Measurements from ENCODE around the gene TBCC. TPM values are rescaled to one million over a fixed set of nuclear protein-coding genes. Genes with fewer than 3 reads are reported as not detected.
A peak's percentile ranks its signal among the peaks of the same experiment; 100 is the strongest.

The TBCC gene
- total RNA-seq, 1 donor from 2014 or later, result 35.2 TPM

GRCh38 chr6:42727087-42727611 is 18.8 kb downstream of the TBCC start:
- Mint-ChIP-seq H3K9me3 (ENCODE audit: unreplicated experiment) (no peaks in the 10 kb centered on the region), H3K4me1 (ENCODE audit: low read depth, unreplicated experiment) (no peaks in the 10 kb centered on the region), H3K36me3 (ENCODE audit: unreplicated experiment) (no peaks in the 10 kb centered on the region), H3K27me3 (ENCODE audit: unreplicated experiment) (peaks cover 4% of the 10 kb centered on the region), H3K4me3 (ENCODE audit: unreplicated experiment) (no peak overlapping the region), H3K27ac (ENCODE audit: unreplicated experiment) (no peak overlapping the region)
- no peak for DNase-seq
- TF ChIP-seq CTCF (IDR thresholded peaks at IDR 0.05; ENCODE audit: partially characterized antibody, unreplicated experiment), result no peak

- Mint-ChIP-seq H3K36me3 (ENCODE audit: unreplicated experiment) (no peaks in the 10 kb centered on the region), H3K4me1 (ENCODE audit: low read depth, unreplicated experiment) (no peaks in the 10 kb centered on the region), H3K27ac (ENCODE audit: unreplicated experiment) (no peak overlapping the region), H3K9me3 (ENCODE audit: unreplicated experiment) (no peaks in the 10 kb centered on the region), H3K27me3 (ENCODE audit: unreplicated experiment) (peaks cover 4% of the 10 kb centered on the region), H3K4me3 (ENCODE audit: unreplicated experiment) (no peak overlapping the region)
- TF ChIP-seq CTCF (IDR thresholded peaks at IDR 0.05; ENCODE audit: partially characterized antibody, unreplicated experiment), result peak; percentile 86
- DNase-seq, result peak; percentile 49
These were observed 19.3 kb downstream of the TBCC start for GRCh38 chr6:42726485-42727086.

GRCh38 chr6:42726026-42726425 is 19.9 kb downstream of the TBCC start:
- no peak overlapping the region for H3K4me3 Mint-ChIP-seq (ENCODE audit: unreplicated experiment)
- no peak for TF ChIP-seq CTCF (IDR thresholded peaks at IDR 0.05; ENCODE audit: partially characterized antibody, unreplicated experiment)
- H3K27ac Mint-ChIP-seq (ENCODE audit: unreplicated experiment), result no peak overlapping the region

GRCh38 chr6:42724825-42725224 is 21.1 kb downstream of the TBCC start:
- Mint-ChIP-seq H3K36me3 (ENCODE audit: unreplicated experiment) (no peaks in the 10 kb centered on the region), H3K4me3 (ENCODE audit: unreplicated experiment) (no peak overlapping the region), H3K4me1 (ENCODE audit: low read depth, unreplicated experiment) (no peaks in the 10 kb centered on the region), H3K27me3 (ENCODE audit: unreplicated experiment) (peaks cover 4% of the 10 kb centered on the region), H3K9me3 (ENCODE audit: unreplicated experiment) (no peaks in the 10 kb centered on the region), H3K27ac (ENCODE audit: unreplicated experiment) (no peak overlapping the region)
- no peak for DNase-seq
- TF ChIP-seq CTCF (IDR thresholded peaks at IDR 0.05; ENCODE audit: partially characterized antibody, unreplicated experiment), result no peak

More at GRCh38 chr6:42726026-42726425, 19.9 kb downstream of the TBCC start:
- peaks cover 4% of the 10 kb centered on the region for H3K27me3 Mint-ChIP-seq (ENCODE audit: unreplicated experiment)
- no peaks in the 10 kb centered on the region for H3K9me3 Mint-ChIP-seq (ENCODE audit: unreplicated experiment)
- no peaks in the 10 kb centered on the region for H3K36me3 Mint-ChIP-seq (ENCODE audit: unreplicated experiment)
- no peak for DNase-seq
- H3K4me1 Mint-ChIP-seq (ENCODE audit: low read depth, unreplicated experiment), result no peaks in the 10 kb centered on the region

GRCh38 chr6:42722497-42722896 is 23.4 kb downstream of the TBCC start, which contains the start of gene PRPH2:
TSS of gene PRPH2 (minus strand) at chr6:42722597. CDS start at chr6:42722334, 263 bp downstream.
- H3K9me3 Mint-ChIP-seq (ENCODE audit: unreplicated experiment), result no peaks in the 10 kb centered on the region
- no peak for TF ChIP-seq CTCF (IDR thresholded peaks at IDR 0.05; ENCODE audit: partially characterized antibody, unreplicated experiment)
- DNase-seq, result no peak
- no peaks in the 10 kb centered on the region for H3K4me1 Mint-ChIP-seq (ENCODE audit: low read depth, unreplicated experiment)
- H3K36me3 Mint-ChIP-seq (ENCODE audit: unreplicated experiment), result no peaks in the 10 kb centered on the region
- H3K27me3 Mint-ChIP-seq (ENCODE audit: unreplicated experiment), result peaks cover 4% of the 10 kb centered on the region
- H3K27ac Mint-ChIP-seq (ENCODE audit: unreplicated experiment), result no peak within 1 kb of the TSS
- no peak within 1 kb of the TSS for H3K4me3 Mint-ChIP-seq (ENCODE audit: unreplicated experiment)

Data from glutamatergic neuron (in vitro differentiated cells).